Smooth muscle cell (in vitro differentiated cells): Measurements from ENCODE around the gene PLIN4. TPM values are rescaled to one million over a fixed set of nuclear protein-coding genes. Genes with fewer than 3 reads are reported as not detected.

Experiments used
- DNase-seq: peaks from one replicate; lab custom pipeline; 2025; ENCODE audit not compliant: unreplicated experiment; lab: John Stamatoyannopoulos, UW
- H2AFZ ChIP-seq: fragments of 200-600 bp; sonication (generic); 2 replicates; pipeline ENCODE4 v1.6.0; 2016; ENCODE audit warnings: antibody characterized with exemption, low read depth, mild to moderate bottlenecking
- H3F3A ChIP-seq: fragments of 200-600 bp; sonication (generic); 2 replicates; pipeline ENCODE4 v1.6.0; 2017; ENCODE audit warnings: antibody characterized with exemption, low read depth
- H3K27ac ChIP-seq: fragments of 200-600 bp; sonication (generic); 2 replicates; pipeline ENCODE4 v1.5.1; 2016; ENCODE audit warnings: low read depth, mild to moderate bottlenecking
- H3K27me3 ChIP-seq: fragments of 200-600 bp; sonication (generic); 2 replicates; pipeline ENCODE4 v1.6.1; 2016; ENCODE audit warnings: low read depth, mild to moderate bottlenecking
- H3K36me3 ChIP-seq: fragments of 200-600 bp; sonication (generic); 2 replicates; pipeline ENCODE4 v1.5.1; 2016; ENCODE audit warnings: low read depth
- H3K4me1 ChIP-seq: fragments of 200-600 bp; sonication (generic); 2 replicates; pipeline ENCODE4 v1.5.1; 2016; ENCODE audit warnings: low read depth
- H3K4me2 ChIP-seq: fragments of 200-600 bp; sonication (generic); 2 replicates; pipeline ENCODE4 v1.6.0; 2016; ENCODE audit warnings: mild to moderate bottlenecking
- H3K4me3 ChIP-seq: fragments of 200-600 bp; sonication (generic); 2 replicates; pipeline ENCODE4 v1.5.1; 2016; ENCODE audit warnings: mild to moderate bottlenecking
- H3K79me2 ChIP-seq: fragments of 200-600 bp; sonication (generic); 2 replicates; pipeline ENCODE4 v1.6.0; 2016; ENCODE audit warnings: low read depth, mild to moderate bottlenecking
- H3K9ac ChIP-seq: fragments of 200-600 bp; sonication (generic); 2 replicates; pipeline ENCODE4 v1.6.0; 2016; ENCODE audit warnings: low read depth
- H3K9me3 ChIP-seq: fragments of 200-600 bp; sonication (generic); replicated peaks from 2 replicates; pipeline ENCODE4 v1.5.1; 2016; ENCODE audit warnings: low read depth
- H4K20me1 ChIP-seq: fragments of 200-600 bp; sonication (generic); 2 replicates; pipeline ENCODE4 v1.6.0; 2016; ENCODE audit warnings: low read depth
- WGBS: methylation state at CpG from one replicate; pipeline ENCODE4 v1.1.7; 2016; ENCODE audit warnings: low lambda C conversion rate; 5-methylcytosine and 5-hydroxymethylcytosine counted together
- polyA plus RNA-seq: library from polyadenylated mRNA; unstranded; fragments of >200 nt; fragmentation: Nextera tagmentation; extraction: Ambion mirVana; gene quantifications from 2 replicates; pipeline ENCODE4 v1.2.1, GENCODE V29; 2016
- total RNA-seq: library from RNA; depleted of rRNA; stranded (reverse); fragments of >200 nt; gene quantifications from 2 replicates; pipeline ENCODE4 v1.2.3, GENCODE V29; 2014
- TF ChIP-seq, protein P1 (sequence below): fragments of 200-600 bp; sonication (generic); IDR thresholded peaks from 2 replicates; pipeline ENCODE4 v1.5.1; 2017; ENCODE audit warnings: borderline replicate concordance, mild to moderate bottlenecking, antibody characterized with exemption; ENCODE audit not compliant: insufficient read depth, poor library complexity, severe bottlenecking

PLIN4 gene
- total and polyA plus RNA-seq, 2 experiments from 2014 or later = 0.23 TPM; not detected in 1

DNA sequence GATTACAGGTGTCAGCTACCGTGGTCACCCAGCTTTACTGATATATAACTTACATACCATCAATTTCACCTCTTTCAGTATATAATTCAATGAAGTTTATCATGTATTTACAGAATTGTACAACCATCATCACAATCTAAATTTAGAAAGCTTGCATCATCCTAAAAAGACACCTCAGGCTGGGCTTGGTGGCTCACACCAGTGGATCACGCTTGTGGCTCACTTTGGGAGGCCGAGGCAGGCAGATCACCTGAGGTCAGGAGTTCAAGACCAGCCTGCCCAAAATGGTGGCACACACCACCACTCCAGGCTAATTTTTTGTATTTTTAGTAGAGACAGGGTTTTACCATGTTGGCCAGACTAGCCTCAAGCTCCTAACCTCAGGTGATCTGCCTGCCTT is 50.5 kb downstream of the PLIN4 start:
- TF ChIP-seq, protein P1, sequence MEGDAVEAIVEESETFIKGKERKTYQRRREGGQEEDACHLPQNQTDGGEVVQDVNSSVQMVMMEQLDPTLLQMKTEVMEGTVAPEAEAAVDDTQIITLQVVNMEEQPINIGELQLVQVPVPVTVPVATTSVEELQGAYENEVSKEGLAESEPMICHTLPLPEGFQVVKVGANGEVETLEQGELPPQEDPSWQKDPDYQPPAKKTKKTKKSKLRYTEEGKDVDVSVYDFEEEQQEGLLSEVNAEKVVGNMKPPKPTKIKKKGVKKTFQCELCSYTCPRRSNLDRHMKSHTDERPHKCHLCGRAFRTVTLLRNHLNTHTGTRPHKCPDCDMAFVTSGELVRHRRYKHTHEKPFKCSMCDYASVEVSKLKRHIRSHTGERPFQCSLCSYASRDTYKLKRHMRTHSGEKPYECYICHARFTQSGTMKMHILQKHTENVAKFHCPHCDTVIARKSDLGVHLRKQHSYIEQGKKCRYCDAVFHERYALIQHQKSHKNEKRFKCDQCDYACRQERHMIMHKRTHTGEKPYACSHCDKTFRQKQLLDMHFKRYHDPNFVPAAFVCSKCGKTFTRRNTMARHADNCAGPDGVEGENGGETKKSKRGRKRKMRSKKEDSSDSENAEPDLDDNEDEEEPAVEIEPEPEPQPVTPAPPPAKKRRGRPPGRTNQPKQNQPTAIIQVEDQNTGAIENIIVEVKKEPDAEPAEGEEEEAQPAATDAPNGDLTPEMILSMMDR = no peak
- no peak for DNase-seq
- no peak overlapping the region for H3K27ac ChIP-seq
- H3K9me3 ChIP-seq = no peaks in the 10 kb centered on the region
- no peak overlapping the region for H2AFZ ChIP-seq
- no peak overlapping the region for H3K9ac ChIP-seq
- 97% methylated on average over 3 of the region's 3 CpGs for WGBS
- no peak overlapping the region for H3K4me3 ChIP-seq
- no peaks in the 10 kb centered on the region for H3K36me3 ChIP-seq
- no peak overlapping the region for H3K4me2 ChIP-seq
- H3K79me2 ChIP-seq = peaks cover 8% of the 10 kb centered on the region
- no peaks in the 10 kb centered on the region for H3K27me3 ChIP-seq
- H3F3A ChIP-seq = peaks cover 4% of the 10 kb centered on the region
- H3K4me1 ChIP-seq = no peaks in the 10 kb centered on the region
- no peaks in the 10 kb centered on the region for H4K20me1 ChIP-seq

DNA sequence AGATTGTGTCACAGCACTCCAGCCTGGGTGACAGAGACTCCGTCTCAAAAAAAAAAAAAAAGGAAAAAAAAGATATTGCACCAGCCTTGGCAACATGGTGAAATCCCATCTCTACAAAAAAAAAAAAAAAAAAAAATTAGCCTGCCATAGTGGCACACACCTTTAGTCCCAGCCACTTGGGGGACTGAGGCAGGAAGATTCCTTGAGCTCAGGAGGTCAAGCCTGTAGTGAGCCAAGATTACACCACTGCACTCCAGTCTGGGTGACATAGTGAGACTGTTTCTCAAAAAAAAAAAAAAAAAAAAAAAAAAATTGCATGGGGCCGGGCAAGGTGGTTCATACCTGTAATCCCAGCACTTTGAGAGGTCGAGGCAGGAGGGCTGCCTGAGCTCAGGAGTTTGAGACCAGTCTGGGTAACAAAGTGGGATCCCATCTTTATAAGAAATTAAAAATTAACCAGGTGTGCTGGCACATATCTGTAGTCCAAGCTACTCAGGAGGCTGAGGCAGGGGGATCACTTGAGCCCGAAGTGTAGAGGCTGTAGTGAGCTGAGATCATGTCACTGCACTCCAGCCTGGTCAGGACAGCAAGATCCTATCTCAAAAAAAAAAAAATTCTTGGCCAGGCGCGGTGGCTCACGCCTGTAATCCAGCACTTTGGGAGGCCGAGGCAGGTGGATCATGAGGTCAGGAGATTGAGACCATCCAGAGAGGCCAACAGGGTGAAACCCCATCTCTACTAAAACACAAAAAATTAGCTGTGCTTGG is 53.3 kb downstream of the PLIN4 start:
- Histone ChIP-seq H4K20me1 (no peaks in the 10 kb centered on the region), H3K9ac (no peak overlapping the region), H3K27me3 (no peaks in the 10 kb centered on the region), H3K79me2 (no peaks in the 10 kb centered on the region), H3K36me3 (no peaks in the 10 kb centered on the region), H2AFZ (no peak overlapping the region), H3K9me3 (no peaks in the 10 kb centered on the region), H3K4me3 (no peak overlapping the region), H3K27ac (no peak overlapping the region), H3K4me2 (no peak overlapping the region), H3K4me1 (no peaks in the 10 kb centered on the region), H3F3A (no peaks in the 10 kb centered on the region)
- no peak for DNase-seq
- WGBS = 93% methylated on average over 7 of the region's 8 CpGs
- TF ChIP-seq, protein P1 = no peak

- Histone ChIP-seq H4K20me1 (peaks cover 27% of the 10 kb centered on the region), H3K36me3 (no peaks in the 10 kb centered on the region), H3K4me2 (peak within 1 kb of the TSS; percentile 96), H3K79me2 (peaks cover 25% of the 10 kb centered on the region), H3K4me3 (peak within 1 kb of the TSS; percentile 89), H3K27me3 (no peaks in the 10 kb centered on the region), H3K27ac (peak within 1 kb of the TSS; percentile 96), H3K4me1 (peaks cover 24% of the 10 kb centered on the region), H3K9ac (peak within 1 kb of the TSS; percentile 99), H2AFZ (peak within 1 kb of the TSS; percentile 51), H3F3A (no peaks in the 10 kb centered on the region), H3K9me3 (no peaks in the 10 kb centered on the region)
- DNase-seq = peak; percentile 89
- 14% methylated on average over 52 of the region's 52 CpGs for WGBS
- TF ChIP-seq, protein P1 = no peak
Measured at GRCh38 chr19:4457654-4458395, 60.5 kb downstream of the PLIN4 start, which contains the start of gene UBXN6. TSS of gene UBXN6 (minus strand) at chr19:4457794. CDS start at chr19:4457697, 97 bp downstream.
